HCT116 (cell line): Measurements from ENCODE around the gene TNS3. TPM values are rescaled to one million over a fixed set of nuclear protein-coding genes. Genes with fewer than 3 reads are reported as not detected.
A peak's percentile ranks its signal among the peaks of the same experiment; 100 is the strongest.
"Not testable (repeated sequence)": the region's sequence is repeated elsewhere in the genome, so short reads cannot be mapped to it uniquely, and the experiment has no call there.

Experiments
- ATAC-seq: fragments of 200-7000 bp; cut with Tn5 transposase; 2 replicates; pipeline ENCODE4 v1.9.1; 2020; ENCODE audit warnings: mild to moderate bottlenecking, moderate library complexity
- BruUV-seq: library from RNA; stranded (reverse); fragments of 400-500 nt; replicated peaks from 2 replicates; lab custom pipeline; 2021; lab: Mats Ljungman, UMichigan
- CTCF ChIA-PET: fragments of 300-600 bp; sonication (Branson Sonifier 250); formaldehyde crosslinking; loops from one replicate; lab custom pipeline; 2021; ENCODE audit warnings: antibody characterized with exemption; lab: Charles Lee
- POLR2A ChIA-PET: fragments of 300-600, 350-600 bp; sonication (Branson Sonifier 250); formaldehyde crosslinking; loops from one replicate; lab custom pipeline; 2021; ENCODE audit warnings: antibody characterized with exemption; lab: Charles Lee
- RAD21 ChIA-PET, 2 experiments: fragments of 300-600 bp; sonication (Branson Sonifier 250); formaldehyde crosslinking; loops; one replicate each; lab custom pipeline; 2023; ENCODE audit warnings: low total read pairs in 2 of 2; ENCODE audit not compliant: uncharacterized antibody in 2 of 2, unreplicated experiment in 2 of 2, low non-redundant PET in 1 of 2; lab: Charles Lee
- DNase-seq: peaks from one replicate; pipeline ENCODE4 v3.0.0-alpha.2; 2010; ENCODE audit warnings: low read depth, low spot score
- H2AFZ ChIP-seq: fragments of 200-600 bp; shearing (Covaris generic), sonication (generic); 2 replicates; pipeline ENCODE4 v1.6.1; 2017; ENCODE audit warnings: low read depth, mixed run types, mixed read lengths, antibody characterized with exemption, low read length; ENCODE audit not compliant: poor library complexity, severe bottlenecking
- H3K27ac ChIP-seq: 2 replicates; pipeline ENCODE4 v1.5.1; 2012; ENCODE audit warnings: low read depth, low read length
- H3K27me3 ChIP-seq: fragments of 200-600 bp; sonication (generic); 2 replicates; pipeline ENCODE4 v1.6.1; 2016; ENCODE audit warnings: mixed run types, low read length, mixed read lengths; ENCODE audit not compliant: insufficient read depth
- H3K36me3 ChIP-seq, 2 experiments: fragments of 200-500 bp in 1 of 2; fragments of 200-600 bp in 1 of 2; sonication (Bioruptor generic) in 1 of 2; sonication (generic) in 1 of 2; 2 replicates each; pipeline versions ENCODE4 v1.5.1 to v1.6.1; 2014 to 2016; ENCODE audit warnings: low read length in 2 of 2, inconsistent platforms in 1 of 2, mixed read lengths in 1 of 2, mixed run types in 1 of 2; ENCODE audit not compliant: insufficient read depth in 2 of 2, control insufficient read depth in 1 of 2
- H3K4me1 ChIP-seq, 2 experiments: fragments of 200-600 bp in 1 of 2; sonication (generic) in 1 of 2; 2 replicates each; pipeline versions ENCODE4 v1.5.1 to v1.6.1; 2012 to 2017; ENCODE audit warnings: low read length in 2 of 2, inconsistent platforms in 1 of 2, mild to moderate bottlenecking in 1 of 2, mixed read lengths in 1 of 2, mixed run types in 1 of 2, moderate library complexity in 1 of 2; ENCODE audit not compliant: insufficient read depth in 2 of 2, control insufficient read depth in 1 of 2
- H3K4me2 ChIP-seq: fragments of 200-600 bp; sonication (generic); 2 replicates; pipeline ENCODE4 v1.6.1; 2017; ENCODE audit warnings: mixed run types, low read length, mixed read lengths
- H3K4me3 ChIP-seq, 2 experiments: fragments of 200-600 bp in 1 of 2; sonication (generic) in 1 of 2; replicated peaks in 1 of 2; 2 replicates each; pipeline ENCODE4 v1.5.1; 2011 to 2016; ENCODE audit warnings: low read length in 2 of 2, control low read depth in 1 of 2, low read depth in 1 of 2, mild to moderate bottlenecking in 1 of 2, mixed read lengths in 1 of 2, mixed run types in 1 of 2
- H3K79me2 ChIP-seq: fragments of 200-600 bp; sonication (generic); 2 replicates; pipeline ENCODE4 v1.6.1; 2017; ENCODE audit warnings: mild to moderate bottlenecking, mixed run types, low read length, moderate library complexity, mixed read lengths; ENCODE audit not compliant: insufficient read depth
- H3K9ac ChIP-seq: fragments of 200-600 bp; sonication (generic); 2 replicates; pipeline ENCODE4 v1.6.1; 2016; ENCODE audit warnings: low read length, mixed read lengths
- H3K9me2 ChIP-seq: fragments of 200-600 bp; sonication (generic), shearing (Covaris generic); 2 replicates; pipeline ENCODE4 v1.6.1; 2017; ENCODE audit warnings: mixed run types, mild to moderate bottlenecking, moderate library complexity; ENCODE audit not compliant: insufficient read depth
- H3K9me3 ChIP-seq, 2 experiments: fragments of 200-500 bp in 1 of 2; fragments of 200-600 bp in 1 of 2; sonication (Bioruptor generic) in 1 of 2; sonication (generic) in 1 of 2; 2 replicates each; pipeline ENCODE4 v1.6.1; 2014 to 2017; ENCODE audit warnings: low read length in 2 of 2, mixed read lengths in 2 of 2, inconsistent platforms in 1 of 2, low read depth in 1 of 2, mild to moderate bottlenecking in 1 of 2, mixed run types in 1 of 2, moderate library complexity in 1 of 2; ENCODE audit not compliant: control insufficient read depth in 1 of 2, insufficient read depth in 1 of 2
- H4K20me1 ChIP-seq: fragments of 200-600 bp; sonication (generic), shearing (Covaris generic); 2 replicates; pipeline ENCODE4 v1.6.1; 2017; ENCODE audit warnings: mixed run types, mild to moderate bottlenecking, moderate library complexity; ENCODE audit not compliant: insufficient read depth
- CBX3 ChIP-seq: IDR thresholded peaks from 2 replicates; pipeline ENCODE4 v1.6.1; 2012; ENCODE audit warnings: low read depth
- FOSL1 ChIP-seq: IDR thresholded peaks from 2 replicates; pipeline ENCODE4 v1.6.1; 2012; ENCODE audit warnings: low read depth
- POLR2A ChIP-seq: IDR thresholded peaks from 2 replicates; pipeline ENCODE4 v1.7.0; 2011; ENCODE audit warnings: borderline replicate concordance; ENCODE audit not compliant: insufficient read depth, insufficient read length; ENCODE audit errors: extremely low read depth
- SIN3A ChIP-seq: IDR thresholded peaks from 2 replicates; pipeline ENCODE4 v1.6.1; 2012; ENCODE audit warnings: low read depth
- SP1 ChIP-seq: IDR thresholded peaks from 2 replicates; pipeline ENCODE4 v1.6.1; 2012; ENCODE audit warnings: low read depth
- TCF7L2 ChIP-seq: IDR thresholded peaks from 2 replicates; pipeline ENCODE4 v1.7.0; 2011; ENCODE audit warnings: borderline replicate concordance, inconsistent platforms; ENCODE audit not compliant: insufficient read depth, insufficient read length; ENCODE audit errors: extremely low read depth
- intact Hi-C: fragments of 100-400 bp; cut with micrococcal nuclease; formaldehyde crosslinking; loops from 2 replicates; pipeline ENCODE4 v1.10.0; 2022
- total RNA-seq: library from RNA; stranded (reverse); gene quantifications from one replicate; pipeline ENCODE4 v1.2.1, GENCODE V29; 2021; ENCODE audit not compliant: unreplicated experiment
- TF ChIP-seq, protein P1 (sequence below): IDR thresholded peaks from 2 replicates; pipeline ENCODE4 v1.6.1; 2012; ENCODE audit warnings: low read depth

The TNS3 gene
- total RNA-seq, 1 experiment from 2014 or later = 9.1 TPM

DNA sequence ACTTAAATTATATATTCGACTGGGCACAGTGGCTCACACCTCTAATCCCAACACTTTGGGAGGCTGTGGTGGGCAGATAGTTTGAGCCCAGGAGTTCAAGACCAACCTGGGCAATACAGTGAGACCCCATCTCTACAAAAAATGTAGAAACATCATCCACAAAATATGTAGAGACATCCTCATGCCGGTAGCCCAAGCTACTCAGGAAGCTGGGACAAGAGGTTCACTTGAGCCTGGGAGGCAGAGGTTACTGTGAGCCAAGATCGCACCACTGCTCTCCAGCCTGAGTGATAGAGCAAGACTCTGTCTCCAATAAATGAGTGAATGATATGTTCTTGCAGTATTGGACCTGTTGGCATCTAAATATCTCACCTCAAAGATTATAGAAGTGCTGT is 22.6 kb upstream of the TNS3 start:
- CTCF ChIA-PET = no interaction called here
- Histone ChIP-seq H3K9me3 (no peaks in the 10 kb centered on the region), H3K27me3 (no peaks in the 10 kb centered on the region), H3K4me2 (peak overlapping the region; percentile 39; the same call in 1 of the 2 replicates), H3K36me3 (no peaks in the 10 kb centered on the region), H3K79me2 (no peaks in the 10 kb centered on the region), H4K20me1 (no peaks in the 10 kb centered on the region), H2AFZ (no peak overlapping the region)
- no TSS peak for BruUV-seq
- TF ChIP-seq FOSL1 (no peak), TCF7L2 (no peak), SP1 (no peak), CBX3 (no peak), POLR2A (no peak), SIN3A (no peak)
- TF ChIP-seq, protein P1, sequence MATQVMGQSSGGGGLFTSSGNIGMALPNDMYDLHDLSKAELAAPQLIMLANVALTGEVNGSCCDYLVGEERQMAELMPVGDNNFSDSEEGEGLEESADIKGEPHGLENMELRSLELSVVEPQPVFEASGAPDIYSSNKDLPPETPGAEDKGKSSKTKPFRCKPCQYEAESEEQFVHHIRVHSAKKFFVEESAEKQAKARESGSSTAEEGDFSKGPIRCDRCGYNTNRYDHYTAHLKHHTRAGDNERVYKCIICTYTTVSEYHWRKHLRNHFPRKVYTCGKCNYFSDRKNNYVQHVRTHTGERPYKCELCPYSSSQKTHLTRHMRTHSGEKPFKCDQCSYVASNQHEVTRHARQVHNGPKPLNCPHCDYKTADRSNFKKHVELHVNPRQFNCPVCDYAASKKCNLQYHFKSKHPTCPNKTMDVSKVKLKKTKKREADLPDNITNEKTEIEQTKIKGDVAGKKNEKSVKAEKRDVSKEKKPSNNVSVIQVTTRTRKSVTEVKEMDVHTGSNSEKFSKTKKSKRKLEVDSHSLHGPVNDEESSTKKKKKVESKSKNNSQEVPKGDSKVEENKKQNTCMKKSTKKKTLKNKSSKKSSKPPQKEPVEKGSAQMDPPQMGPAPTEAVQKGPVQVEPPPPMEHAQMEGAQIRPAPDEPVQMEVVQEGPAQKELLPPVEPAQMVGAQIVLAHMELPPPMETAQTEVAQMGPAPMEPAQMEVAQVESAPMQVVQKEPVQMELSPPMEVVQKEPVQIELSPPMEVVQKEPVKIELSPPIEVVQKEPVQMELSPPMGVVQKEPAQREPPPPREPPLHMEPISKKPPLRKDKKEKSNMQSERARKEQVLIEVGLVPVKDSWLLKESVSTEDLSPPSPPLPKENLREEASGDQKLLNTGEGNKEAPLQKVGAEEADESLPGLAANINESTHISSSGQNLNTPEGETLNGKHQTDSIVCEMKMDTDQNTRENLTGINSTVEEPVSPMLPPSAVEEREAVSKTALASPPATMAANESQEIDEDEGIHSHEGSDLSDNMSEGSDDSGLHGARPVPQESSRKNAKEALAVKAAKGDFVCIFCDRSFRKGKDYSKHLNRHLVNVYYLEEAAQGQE = no peak
- TF ChIP-seq, all 23 proteins: peak for 0
- ChIA-PET POLR2A (no interaction called here), RAD21 (no interaction called here)
- ATAC-seq (no peak; the same call in 1 of the 2 replicates), DNase-seq (no peak)
- Histone ChIP-seq H3K4me3 (no peak overlapping the region), H3K9ac (no peak overlapping the region), H3K4me1 (peaks cover 27 to 34% of the 10 kb centered on the region in 2 experiments), H3K9me2 (no peaks in the 10 kb centered on the region), H3K27ac (peak overlapping the region; percentile 40; the same call in 1 of the 2 replicates)
- intact Hi-C loops = no loop called here

DNA sequence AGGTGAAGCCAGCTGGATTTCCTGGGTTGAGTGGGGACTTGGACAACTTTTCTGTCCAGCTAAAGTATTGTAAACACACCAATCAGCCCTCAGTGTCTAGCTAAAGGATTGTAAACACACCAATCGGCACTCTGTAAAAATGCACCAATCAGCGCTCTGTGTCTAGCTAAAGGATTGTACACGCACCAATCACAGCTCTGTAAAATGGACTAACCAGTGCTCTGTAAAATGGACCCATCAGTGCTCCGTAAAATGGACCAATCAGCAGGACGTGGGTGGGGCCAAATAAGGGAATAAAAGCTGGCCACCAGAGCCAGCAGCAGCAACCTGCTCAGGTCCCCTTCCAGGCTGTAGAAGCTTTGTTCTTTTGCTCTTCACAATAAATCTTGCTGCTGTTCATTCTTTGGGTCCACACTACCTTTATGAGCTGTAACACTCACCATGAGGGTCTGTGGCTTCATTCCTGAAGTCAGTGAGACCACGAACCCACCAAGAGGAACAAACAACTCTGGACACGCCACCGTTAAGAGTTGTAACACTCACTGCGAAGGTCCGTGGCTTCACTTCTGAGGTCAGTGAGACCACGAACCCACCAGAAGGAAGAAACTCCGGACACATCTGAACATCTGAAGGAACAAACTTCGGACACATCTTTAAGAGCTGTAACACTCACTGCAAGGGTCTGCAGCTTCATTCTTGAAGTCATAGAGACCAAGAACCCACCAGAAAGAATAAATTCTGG is 21.8 kb upstream of the TNS3 start:
- H3K9me3 ChIP-seq, H3K36me3 ChIP-seq, H3K27ac ChIP-seq, ATAC-seq, RAD21 ChIA-PET, H3K4me3 ChIP-seq, H2AFZ ChIP-seq, H3K79me2 ChIP-seq, DNase-seq, H4K20me1 ChIP-seq, CTCF ChIA-PET, H3K4me2 ChIP-seq, intact Hi-C loops, H3K27me3 ChIP-seq, POLR2A ChIA-PET, BruUV-seq, H3K9ac ChIP-seq, H3K9me2 ChIP-seq: not testable (repeated sequence)
- peaks cover 27 to 34% of the 10 kb centered on the region in 2 experiments for H3K4me1 ChIP-seq
